A549 treated with dexamethasone at 1 μM for 4 hours (cell line): ENCODE data around the gene SLC4A3. TPM values are rescaled to one million over a fixed set of nuclear protein-coding genes. Genes with fewer than 3 reads are reported as not detected.

ENCODE experiments used
- total RNA-seq: library from RNA; stranded (reverse); fragments of 200-300 nt; extraction: Qiagen RNA extraction; gene quantifications from 5 replicates; pipeline ENCODE4 v1.2.3, GENCODE V29; 2022

Gene SLC4A3
- 1.9 to 4.0 TPM (median 2.9 TPM) in 5 replicates for total RNA-seq

GRCh38 chr2:219627103-219628100 lies at the start of gene SLC4A3:
SLC4A3 (plus strand) TSS chr2:219627630; CDS start chr2:219627993, 363 bp downstream.

GRCh38 chr2:219597552-219598307 lies 29.7 kb upstream of the SLC4A3 start, which contains the start of gene STK11IP:
STK11IP (plus strand) TSS chr2:219597857; CDS start chr2:219598120, 263 bp downstream.

Other genes starting within 250 kb of the SLC4A3 start
- gene DNPEP, start 239.7 kb upstream of the SLC4A3 start, total RNA-seq: 52.0 to 63.4 TPM (median 55.8 TPM) in 5 replicates
- 0.38 to 0.47 TPM (median 0.45 TPM) in 5 replicates for gene DES, start 209.3 kb upstream of the SLC4A3 start, total RNA-seq
- gene SPEG, start 192.8 kb upstream of the SLC4A3 start, total RNA-seq: 7.0 to 12.6 TPM (median 9.4 TPM) in 5 replicates
- gene GMPPA, start 128.7 kb upstream of the SLC4A3 start, total RNA-seq: 33.1 to 38.9 TPM (median 37.2 TPM) in 5 replicates
- 0.05 to 0.08 TPM (median 0.05 TPM) in 4 of 5 replicates, not detected in the other for gene ASIC4, start 113.1 kb upstream of the SLC4A3 start, total RNA-seq
- gene CHPF, start 83.8 kb upstream of the SLC4A3 start, total RNA-seq: 16.9 to 30.5 TPM (median 28.2 TPM) in 5 replicates
- gene TMEM198, start 83.6 kb upstream of the SLC4A3 start, total RNA-seq: 0.56 to 1.2 TPM (median 1.1 TPM) in 5 replicates
- gene OBSL1, start 56.1 kb upstream of the SLC4A3 start, total RNA-seq: 15.2 to 24.0 TPM (median 22.3 TPM) in 5 replicates
- gene INHA, start 55.3 kb upstream of the SLC4A3 start, total RNA-seq: 0.35 to 0.47 TPM (median 0.38 TPM) in 5 replicates
- gene STK11IP, start 29.8 kb upstream of the SLC4A3 start, total RNA-seq: 9.9 to 18.3 TPM (median 16.3 TPM) in 5 replicates